ENCODE results near the gene IL25.

GRCh38 chr14:23411563-23412525, 39.2 kb downstream of the IL25 start:
- TF ChIP-seq CTCF (IDR thresholded peaks at IDR 0.05), result no peak
- no peak for TF ChIP-seq POLR2A (IDR thresholded peaks at IDR 0.05)
- no peak for TF ChIP-seq EP300 (IDR thresholded peaks at IDR 0.05)

Data from ovary (tissue), 3 donors.